Measurements from ENCODE around the gene CDT1.

The CDT1 gene

DNA sequence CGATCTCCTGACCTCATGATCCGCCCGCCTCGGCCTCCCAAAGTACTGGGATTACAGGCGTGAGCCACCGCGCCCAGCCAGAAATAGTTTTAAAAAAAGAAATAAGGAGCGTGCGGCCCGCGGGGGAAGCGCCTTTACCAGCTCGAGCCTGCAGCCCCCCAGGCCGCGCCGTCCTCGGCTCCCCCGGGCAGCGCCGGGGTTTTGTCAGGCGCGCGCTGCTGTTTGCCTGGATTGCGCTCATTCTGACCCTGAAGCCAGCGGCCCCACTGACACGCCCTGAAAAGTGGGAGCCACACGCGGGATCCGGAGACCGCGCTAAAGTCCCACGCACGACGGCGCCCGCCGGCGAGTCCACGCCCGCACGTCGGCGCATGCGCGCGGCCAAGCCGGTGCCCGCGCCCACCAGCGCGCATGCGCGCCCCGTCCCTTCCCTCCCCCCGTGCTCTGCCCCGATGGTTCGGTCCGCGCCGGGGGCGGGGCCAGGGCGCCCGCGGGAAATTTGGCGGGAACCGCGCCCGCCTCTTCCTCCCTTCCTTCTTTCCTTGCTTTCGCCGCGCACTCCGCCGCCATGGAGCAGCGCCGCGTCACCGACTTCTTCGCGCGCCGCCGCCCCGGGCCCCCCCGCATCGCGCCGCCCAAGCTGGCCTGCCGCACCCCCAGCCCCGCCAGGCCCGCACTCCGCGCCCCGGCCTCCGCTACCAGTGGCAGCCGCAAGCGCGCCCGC is at the start of gene CDT1:
CDT1 (plus strand) TSS at position 526 of the 724 bp plus-strand sequence; CDS start at position 569, 43 bp downstream.
- DNase-seq: peak; percentile 84

DNA sequence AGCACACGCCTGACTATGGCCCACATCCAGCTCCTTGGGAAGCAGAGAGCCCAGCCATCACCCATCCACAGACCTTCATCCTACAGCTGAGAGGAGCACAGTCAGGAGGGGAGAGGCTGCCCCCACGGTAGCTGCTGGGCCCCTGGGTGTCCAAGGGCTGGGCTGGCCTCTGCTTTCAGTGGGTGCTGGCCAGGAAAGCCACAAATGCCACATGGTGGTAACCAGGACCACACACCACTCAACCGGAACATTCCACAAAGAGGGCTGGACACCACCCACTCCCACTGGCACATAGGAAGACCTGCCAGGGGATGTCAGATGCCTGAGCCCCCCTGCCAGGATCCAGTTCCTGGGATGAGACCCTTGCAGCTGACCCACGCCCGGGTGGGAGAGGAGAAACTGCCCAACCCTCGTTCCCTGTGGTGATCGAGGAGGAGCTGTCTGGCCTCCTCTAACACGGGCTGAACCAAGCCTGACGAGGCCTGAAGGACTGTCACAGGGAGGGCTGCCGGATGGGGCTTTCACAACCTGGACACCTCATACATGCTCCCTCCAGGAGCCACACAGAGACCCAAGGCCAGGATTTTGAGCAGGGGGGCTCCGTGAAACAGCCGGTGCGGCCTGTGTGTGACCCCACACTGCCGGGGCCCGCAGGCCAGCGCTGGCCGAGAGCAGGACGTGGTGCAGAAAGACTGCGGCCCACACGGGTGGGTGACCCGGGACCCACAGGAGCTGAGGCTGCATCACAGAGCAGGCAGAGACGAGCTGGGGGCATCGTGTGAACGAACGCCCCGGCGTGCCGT is 49.3 kb upstream of the CDT1 start:
- DNase-seq: no peak

DNA sequence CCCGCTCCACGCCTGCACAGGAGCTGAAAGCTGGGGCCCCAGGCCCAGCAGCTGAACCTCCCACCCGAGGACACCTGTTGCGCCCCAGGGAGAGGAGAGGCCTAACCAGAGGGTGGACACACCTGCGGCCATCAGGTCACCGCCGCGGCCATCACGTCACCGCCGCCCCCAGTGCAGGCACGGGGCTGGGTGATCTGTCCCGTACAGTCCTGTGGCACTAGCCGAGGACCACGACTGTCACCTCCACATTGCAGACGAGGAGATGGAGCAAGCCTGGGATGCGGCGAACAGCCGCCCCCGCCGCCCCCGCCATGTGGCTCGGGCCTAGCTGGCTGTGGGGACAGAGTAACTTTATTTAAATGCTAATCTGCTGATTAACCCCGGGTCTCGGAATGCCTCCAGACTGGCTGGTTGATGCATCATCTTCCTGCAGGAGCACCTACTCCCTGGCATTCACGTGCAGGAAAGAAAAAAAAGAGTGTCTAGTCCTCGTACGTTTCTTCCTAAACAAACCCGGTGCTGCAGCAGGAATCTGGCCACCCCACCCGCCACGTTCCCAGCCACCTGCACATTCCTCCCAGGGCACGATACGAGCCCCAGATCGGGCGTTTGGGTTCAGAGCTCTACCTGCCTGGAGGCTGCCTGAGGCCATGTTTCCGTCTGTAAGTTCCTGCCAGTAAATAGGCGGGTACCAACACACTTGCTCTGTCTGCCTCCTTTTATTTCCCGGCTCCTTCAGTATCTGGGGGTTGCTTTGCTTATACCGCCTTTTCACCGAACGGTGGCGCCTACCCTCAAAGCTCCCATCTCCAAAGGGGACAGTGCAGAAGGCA is 48.5 kb upstream of the CDT1 start:
- peak; percentile 80 for DNase-seq

DNA sequence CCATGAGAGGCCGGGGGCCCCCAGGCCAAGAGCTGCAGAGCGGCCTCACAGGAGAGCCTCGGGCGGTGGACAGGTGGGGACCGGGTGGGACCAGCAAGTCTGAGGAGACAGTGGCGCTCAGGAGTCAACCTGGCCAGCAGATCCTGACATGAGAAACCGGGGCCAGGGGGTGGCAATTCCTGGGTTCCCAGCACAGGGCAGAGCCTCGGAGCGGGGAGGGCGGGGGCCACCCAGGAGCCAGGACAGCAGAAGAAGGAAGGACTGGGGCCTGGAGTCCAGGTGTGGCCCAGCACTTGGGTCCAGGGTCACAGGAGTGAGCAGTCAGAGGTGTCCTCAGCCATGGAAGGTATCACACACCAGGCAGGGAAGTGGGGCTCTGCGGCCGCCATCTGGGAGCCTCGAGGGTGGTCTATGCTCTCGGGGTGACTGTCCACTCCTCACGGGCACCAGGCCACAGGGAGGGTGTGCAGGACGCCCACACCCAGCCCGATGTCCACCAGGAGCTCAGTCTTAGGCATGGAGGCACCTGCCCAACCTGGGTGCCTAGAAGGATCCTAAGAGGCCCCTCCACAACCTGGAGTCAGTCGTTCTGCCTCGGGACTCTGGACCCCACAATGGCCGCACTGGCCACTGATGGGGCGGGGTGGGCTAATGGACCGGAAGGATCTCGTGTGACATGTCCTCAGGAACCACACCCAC is 47.7 kb upstream of the CDT1 start:
- no peak for DNase-seq

DNA sequence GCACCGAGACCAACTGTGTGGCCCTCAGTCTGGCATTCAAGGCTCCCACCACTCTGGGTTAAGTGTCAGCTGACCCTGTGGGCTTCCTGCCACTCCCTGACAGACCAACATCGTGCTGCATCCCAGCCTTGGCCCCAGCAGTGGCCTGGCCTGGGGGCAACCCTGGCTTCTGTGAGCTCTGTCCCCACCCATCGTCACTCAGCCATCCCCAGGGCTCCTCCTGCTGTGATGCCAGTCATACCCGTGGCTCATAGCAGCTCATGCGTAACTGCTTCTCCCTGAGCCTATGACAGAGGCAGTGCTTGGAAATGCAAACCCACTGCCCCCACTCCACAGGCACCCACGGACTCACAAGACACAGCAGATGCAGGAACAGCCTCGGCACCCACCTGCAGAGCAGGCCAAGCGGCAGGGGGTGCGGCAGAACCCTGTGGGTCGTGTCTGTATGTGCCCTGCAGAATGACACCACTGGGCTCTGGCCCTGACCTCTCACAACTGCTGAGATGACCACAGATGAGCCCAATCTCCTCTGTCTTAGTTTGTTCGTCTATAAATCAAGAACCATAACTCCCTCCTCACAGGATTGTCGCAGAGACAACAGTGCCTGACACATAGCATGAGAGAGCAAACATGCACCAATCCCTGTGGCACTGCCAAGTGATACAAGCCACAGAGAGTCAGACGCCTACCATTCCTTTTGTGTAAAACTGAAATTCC is 45.2 kb upstream of the CDT1 start:
- no peak for DNase-seq

DNA sequence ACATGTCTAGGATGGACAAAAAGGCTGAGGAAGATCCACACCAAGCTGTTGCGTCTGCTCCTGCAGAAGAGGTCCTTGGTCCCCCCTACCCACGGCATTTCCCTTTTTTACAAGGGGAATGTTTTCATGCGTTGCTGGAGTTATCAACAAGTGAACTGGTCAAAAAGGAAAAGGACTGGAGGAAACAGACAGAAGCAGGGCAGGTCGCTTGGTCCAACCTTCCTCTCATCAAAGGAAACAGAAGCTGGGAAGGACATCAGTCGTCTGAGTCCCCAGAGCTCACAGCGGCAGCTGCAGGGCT is 44.7 kb upstream of the CDT1 start:
- no peak for DNase-seq

DNA sequence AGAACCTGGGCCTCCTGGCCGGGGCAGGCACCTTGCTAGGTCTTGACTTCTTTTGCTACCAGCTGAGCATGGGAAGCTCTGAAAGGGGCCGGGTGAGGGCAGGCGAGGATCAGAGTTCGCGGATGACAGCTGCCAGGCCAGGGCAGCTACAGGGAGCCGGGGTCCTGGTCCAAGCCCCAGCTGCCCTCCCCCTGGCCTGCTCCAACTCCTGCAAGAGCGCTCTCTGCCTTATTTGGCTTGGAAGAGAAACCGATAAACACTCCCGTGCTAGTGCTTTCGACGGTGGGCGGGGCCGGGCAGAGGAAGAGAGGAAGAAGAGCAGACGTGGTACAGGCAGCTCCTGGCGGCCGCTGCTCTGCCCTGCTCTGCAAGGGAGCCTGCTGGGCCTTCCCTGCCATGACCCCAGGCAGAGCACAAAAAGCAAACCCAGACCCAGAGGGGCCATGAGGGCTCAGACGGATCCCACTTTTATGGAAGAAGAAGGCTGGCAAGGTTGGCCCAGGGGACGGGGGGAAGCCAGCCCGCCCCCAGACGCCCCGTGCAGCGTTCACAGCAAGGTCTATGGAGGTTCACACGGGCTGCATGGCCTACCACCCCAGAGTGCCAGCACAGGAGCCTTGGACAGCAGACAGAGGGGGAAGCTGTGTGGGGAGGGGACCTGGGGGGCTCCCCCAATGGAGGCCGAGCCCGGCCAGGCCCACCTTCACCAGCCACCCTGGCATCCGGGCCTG is 44.2 kb upstream of the CDT1 start:
- DNase-seq: peak; percentile 84

DNA sequence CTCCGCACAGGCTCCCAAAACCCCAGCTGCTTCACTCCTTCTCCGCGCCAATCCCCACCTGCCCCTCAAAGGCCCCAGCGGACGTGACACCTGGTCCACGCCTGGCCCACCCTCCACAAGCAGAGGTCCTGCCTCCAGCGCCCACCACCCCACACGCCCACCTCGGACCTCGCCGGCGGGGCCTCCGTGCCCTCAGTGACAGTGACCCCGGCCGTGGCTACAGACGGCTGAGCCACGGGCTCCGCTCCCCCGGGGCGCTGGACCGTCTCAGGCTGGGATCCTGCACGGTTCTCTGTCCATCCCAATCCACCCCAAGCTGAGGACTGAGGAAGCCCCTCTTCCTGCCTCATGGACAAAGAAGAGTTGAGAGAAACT is 43.6 kb upstream of the CDT1 start:
- DNase-seq: no peak

DNA sequence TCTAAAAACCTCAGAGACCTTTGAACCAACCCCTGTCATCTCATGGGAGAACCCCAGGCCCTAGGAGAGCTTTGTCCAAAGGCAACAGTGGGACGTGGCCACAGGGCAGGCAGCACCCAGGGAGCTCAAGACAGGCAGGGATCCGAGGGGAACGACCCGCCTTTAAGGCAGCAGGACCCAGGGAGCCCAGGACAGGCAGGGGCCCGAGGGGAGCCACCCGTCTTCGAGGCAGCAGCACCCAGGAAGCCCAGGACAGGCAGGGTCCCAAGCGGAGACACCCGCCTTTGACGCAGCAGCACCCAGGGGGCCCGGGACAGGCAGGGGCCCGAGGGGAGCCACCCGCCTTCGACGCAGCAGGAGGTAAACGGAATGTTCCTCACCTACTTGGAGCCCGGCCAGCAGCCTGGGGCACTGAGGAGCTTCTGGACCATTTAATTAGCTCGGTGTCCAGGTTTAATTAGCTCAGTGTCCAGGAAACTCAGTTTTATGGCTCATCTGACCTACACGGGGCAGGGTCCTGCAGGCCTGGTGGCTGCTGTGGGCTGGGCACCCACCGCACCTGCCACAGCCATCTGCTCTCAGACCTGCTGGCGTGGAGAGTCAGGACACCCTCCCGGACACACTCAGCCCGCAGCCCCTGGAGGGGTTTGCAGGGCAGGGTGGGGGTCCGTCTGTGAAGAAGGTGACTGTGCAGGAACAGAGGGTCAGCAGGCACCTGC is 43.0 kb upstream of the CDT1 start:
- no peak for DNase-seq

DNA sequence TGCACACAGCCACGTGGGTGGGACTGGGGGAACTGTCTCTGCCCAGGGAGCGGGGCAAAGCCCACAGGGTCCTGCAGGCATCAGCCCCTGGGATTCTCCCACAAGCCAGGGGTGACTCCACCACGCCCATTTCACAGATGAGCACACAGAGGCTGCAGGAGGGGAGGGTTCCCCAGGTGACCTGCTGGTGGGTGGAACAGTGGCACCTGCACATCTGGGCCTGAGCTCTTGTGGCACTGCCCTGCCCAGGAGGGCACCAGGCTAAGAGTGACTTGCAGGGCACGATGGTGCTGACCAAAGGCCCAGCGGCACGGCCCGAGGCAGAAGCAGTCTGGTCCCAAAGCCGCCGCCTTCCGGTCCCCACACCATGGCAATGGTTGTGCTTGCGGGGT is 42.5 kb upstream of the CDT1 start:
- no peak for DNase-seq

DNA sequence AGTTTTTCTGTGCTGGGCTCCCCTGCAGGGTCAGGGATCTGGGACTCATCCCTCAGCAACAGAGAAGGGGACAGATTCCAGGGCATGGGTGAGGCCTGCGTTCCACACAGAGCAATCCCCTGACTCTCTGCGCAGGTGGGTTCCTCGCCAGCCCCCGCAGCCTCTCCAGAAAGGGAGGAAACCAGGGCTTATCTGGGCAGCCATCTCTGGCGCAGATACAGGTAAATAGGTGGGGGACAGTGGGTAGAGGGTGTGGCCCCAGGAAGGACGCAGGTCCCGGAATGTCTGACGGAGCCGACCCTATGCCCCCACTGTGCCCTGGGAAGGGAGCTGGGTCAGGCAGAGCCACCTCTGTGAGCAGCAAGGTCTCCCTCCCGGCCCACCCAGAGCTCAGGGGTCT is 41.8 kb upstream of the CDT1 start:
- no peak for DNase-seq

DNA sequence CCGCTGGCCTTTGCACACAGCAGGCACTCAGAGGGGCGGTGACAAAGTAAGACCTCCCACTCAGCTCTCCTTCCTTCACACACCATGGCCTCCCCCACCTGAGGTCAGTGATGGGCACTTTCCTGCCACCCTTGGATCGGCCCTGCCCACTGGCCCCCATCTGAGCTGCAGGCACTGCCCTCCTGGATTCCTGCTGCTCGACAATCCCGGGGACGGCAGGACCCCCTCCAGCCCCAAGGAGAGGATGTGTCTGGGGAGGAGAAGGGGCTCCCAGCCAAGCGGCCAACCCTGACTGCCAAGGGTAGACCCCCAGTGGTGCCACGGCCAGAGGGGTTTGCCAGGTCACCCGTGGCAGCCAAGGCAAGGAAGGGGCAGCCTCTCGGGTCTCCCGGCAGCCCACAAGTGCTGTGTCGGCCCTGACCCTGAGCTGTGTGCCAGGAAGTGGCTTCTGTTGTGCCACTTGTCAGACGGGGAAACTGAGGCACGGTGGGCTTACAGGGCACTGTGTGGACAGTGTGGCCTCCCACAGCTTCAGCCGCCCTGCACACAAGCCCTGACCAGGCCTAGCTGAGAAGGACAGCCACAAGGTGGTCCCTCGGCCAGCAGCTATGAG is 41.2 kb upstream of the CDT1 start:
- no peak for DNase-seq

DNA sequence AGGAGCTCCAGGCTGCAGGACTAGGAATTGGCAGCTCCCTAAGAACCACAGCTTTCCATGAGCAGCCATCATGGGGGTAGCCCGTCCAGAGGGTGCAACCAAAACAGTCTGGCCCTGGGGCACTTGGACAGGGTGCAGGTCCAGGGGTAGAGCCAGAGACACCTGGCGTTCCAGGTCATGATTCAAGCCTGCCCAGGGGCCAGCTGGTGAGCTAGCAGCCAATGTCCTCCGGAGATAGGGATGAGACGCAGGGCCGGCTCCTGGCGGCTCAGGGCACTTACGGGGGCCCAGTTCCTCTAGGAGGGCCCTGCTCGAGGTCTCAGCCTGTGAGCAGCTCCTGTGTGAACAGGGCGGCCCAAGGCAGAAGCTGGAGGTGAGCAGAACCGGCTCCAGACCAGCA is 40.6 kb upstream of the CDT1 start:
- no peak for DNase-seq

DNA sequence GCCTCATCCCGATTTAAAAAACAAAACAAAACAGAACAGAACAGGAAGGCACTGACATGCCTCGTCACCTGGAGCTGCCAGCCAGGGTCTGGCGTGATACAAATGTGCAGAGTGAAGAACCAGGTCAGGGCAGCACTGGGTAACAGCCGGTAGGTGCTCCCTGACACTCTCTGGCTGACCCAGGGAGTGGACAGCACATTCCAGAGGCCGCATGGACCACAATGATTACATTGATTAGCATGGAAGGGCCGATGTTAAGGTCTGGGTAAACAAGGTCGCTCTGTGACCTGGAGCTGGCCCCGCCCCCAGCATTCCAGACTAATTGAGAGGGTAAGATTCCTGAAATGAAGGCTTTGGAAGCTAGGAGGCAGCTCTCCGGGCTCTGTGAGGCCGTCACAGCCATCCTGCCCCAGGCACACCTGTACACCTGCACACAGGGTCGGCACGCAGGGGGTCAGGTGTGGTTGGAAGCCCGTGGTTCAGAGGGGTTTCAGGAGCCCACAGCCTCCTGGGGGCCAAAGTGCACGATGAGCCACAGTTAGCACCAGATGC is 40.0 kb upstream of the CDT1 start:
- DNase-seq: peak; percentile 98

DNA sequence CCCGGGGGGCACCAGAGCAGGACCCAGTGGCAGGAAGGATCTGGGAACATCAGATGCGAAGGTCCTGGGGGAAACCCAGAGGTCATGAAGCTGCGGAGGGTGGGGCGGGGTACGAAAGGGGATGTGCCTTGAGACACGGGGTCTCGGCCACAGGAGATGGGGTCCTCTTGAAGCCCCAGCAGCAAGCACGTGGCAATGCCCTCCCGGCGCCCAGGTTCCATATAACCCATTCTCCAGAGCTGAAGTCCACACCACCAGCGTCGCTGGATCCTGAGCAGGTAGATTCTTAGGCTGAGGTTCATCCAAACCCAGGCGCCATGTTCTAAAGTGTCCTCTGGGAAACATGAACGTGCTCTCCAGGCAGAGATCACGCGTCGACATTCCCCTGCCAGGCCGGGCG is 39.5 kb upstream of the CDT1 start:
- DNase-seq: no peak

DNA sequence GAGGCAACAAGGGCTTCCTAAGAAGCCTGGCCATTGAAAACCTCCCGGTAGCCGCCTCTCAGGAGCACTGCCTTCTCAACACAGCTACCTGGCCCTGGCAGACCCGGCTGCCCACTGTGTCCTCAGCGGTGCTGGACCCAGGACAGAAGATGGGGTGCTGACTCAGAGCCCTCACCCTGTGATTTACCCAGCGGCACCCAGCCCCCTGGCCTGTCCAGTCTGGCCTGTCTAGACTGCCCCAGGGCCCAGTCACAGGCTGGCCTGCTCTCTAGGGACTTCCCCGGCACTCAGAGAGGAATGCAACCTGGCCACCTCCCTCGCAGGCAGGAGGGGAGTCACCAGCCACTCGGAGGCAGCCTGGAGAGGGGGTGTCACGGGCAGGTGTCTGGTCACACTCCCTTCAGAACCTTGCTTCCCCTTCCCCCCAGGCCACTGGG is 38.7 kb upstream of the CDT1 start:
- DNase-seq: peak; percentile 99

DNA sequence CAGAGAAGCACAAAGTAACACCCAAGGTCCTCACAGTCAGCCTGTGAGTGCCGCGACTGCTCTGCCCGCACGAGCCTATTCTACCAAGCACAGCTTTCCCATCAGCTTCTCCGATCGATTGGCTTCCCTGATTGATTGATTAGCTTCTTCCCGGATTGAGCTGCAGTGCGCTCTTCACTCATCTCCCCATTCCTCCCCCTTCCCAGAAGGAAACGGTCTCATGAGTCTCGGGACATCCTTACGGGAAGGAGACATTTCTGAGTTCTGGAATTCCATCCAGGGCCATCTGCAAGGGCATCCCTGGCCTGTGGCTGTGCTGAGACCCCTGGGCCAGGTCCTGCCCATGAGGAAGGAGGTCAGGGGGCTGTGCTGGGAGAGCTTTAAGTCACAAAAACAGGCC is 36.6 kb upstream of the CDT1 start:
- peak; percentile 54 for DNase-seq

DNA sequence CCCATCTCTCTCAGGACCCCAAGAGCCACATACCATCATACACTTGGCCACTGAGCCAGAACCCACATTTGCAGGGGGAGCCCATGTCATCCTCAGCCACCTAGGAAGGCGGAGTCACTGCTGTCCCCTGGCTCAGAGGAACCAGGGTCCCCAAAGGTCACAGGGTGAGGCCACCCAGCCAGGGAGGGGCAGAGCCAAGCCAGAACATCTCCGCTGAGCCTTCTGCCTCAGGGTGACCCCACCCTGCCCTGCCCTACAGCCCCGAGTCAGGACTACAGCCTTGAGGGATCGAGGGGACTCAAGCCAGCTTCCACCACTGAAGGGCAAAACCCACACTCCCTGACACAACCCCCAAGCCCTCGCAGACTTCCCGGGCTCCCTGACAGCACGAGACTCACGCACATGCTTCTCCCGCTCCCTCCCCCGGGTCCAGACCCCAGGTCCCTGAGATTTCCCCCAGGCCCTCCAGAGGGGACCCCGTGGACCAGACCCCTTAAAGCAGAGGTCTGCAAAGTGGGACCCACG is 36.0 kb upstream of the CDT1 start:
- DNase-seq: no peak

DNA sequence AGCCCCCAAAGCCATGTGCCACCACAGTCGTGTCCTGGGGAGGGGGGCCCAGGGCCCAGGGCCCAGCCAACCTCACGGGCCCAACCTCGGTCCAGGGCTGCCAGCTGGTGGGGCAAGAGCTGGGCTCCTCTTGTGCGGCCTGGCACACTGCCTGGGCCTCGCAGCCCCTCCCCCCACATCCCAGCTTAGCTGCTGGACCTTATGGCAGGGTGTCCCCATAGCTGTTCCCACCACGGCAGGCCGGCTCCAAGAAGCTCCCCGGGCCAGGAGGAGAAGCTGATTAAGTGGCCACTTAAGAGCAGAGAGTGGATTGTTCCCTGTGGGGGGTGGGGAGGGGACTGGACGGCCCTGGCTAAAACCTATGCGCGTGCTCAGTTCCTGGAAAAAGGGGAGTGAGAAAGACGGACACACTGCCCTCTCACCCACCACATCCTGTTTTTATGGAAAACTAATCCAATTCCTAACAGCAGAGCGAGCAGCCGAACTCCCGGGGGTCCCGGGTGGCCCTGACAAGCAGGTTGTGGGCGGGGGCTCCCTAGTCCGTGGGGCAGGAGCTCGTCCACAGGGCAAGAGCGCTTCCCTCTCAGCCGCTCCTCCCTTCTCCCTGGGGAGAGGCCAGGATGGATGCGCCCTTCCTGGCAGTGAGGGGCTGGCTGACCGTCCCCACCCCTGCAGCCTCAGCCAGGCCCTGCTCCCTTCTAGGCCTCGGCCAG is 35.4 kb upstream of the CDT1 start:
- DNase-seq: no peak
